Body of pancreas (tissue), 4 donors: Measurements from ENCODE around the gene IMMT.

Source experiments
- POLR2A ChIP-seq, 3 donors: fragments of 450-650 bp; IDR thresholded peaks; one replicate each; pipeline ENCODE4 v1.6.1; 2016; ENCODE audit warnings: antibody characterized with exemption in 3 of 3, mild to moderate bottlenecking in 2 of 3
- TF ChIP-seq, protein P1 (sequence below), 7 experiments: fragments of 450-650 bp in 4 of 7; fragments of 200-600 bp in 3 of 7; sonication (generic) in 3 of 7; IDR thresholded peaks; one replicate each; pipeline ENCODE4 v1.5.1; 2016 to 2019; ENCODE audit warnings: antibody characterized with exemption in 7 of 7

DNA sequence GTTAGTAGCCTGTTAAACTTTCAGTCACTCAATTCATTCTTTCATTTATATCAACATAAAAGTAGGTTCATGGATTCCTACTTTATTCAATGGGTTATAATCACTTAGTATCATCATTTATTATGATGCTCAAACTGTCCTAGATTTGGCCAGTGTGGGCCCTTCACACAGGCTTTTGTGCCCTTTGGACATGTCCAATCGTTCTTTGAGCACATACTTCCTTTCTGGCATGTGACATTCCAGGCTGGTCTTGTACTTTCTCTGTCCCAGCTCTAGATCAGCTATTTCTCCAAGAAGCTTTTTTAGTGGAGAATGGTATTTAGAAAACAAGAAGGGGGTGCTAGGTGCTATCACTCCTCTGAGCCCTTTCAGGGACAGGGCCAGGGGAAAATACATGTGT lies 101.0 kb downstream of the IMMT start:
- TF ChIP-seq, protein P1, sequence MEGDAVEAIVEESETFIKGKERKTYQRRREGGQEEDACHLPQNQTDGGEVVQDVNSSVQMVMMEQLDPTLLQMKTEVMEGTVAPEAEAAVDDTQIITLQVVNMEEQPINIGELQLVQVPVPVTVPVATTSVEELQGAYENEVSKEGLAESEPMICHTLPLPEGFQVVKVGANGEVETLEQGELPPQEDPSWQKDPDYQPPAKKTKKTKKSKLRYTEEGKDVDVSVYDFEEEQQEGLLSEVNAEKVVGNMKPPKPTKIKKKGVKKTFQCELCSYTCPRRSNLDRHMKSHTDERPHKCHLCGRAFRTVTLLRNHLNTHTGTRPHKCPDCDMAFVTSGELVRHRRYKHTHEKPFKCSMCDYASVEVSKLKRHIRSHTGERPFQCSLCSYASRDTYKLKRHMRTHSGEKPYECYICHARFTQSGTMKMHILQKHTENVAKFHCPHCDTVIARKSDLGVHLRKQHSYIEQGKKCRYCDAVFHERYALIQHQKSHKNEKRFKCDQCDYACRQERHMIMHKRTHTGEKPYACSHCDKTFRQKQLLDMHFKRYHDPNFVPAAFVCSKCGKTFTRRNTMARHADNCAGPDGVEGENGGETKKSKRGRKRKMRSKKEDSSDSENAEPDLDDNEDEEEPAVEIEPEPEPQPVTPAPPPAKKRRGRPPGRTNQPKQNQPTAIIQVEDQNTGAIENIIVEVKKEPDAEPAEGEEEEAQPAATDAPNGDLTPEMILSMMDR (IDR thresholded peaks at IDR 0.05), result no peak
- no peak for TF ChIP-seq POLR2A (IDR thresholded peaks at IDR 0.05)
